Umbilical cord (tissue), 2 donors: ENCODE data around the gene HMMR. TPM values are rescaled to one million over a fixed set of nuclear protein-coding genes. Genes with fewer than 3 reads are reported as not detected.
"Not testable (repeated sequence)": the region's sequence is repeated elsewhere in the genome, so short reads cannot be mapped to it uniquely, and the experiment has no call there.

Experiments
- DNase-seq: peaks from one replicate; pipeline ENCODE4 v3.0.0-alpha.2; 2015; ENCODE audit warnings: low spot score
- total RNA-seq: library from RNA; depleted of rRNA; stranded (reverse); fragments of >200 nt; gene quantifications from one replicate; pipeline ENCODE4 v1.2.3, GENCODE V29; 2014; ENCODE audit warnings: low replicate concordance; ENCODE audit not compliant: insufficient read depth

HMMR gene, protein sequence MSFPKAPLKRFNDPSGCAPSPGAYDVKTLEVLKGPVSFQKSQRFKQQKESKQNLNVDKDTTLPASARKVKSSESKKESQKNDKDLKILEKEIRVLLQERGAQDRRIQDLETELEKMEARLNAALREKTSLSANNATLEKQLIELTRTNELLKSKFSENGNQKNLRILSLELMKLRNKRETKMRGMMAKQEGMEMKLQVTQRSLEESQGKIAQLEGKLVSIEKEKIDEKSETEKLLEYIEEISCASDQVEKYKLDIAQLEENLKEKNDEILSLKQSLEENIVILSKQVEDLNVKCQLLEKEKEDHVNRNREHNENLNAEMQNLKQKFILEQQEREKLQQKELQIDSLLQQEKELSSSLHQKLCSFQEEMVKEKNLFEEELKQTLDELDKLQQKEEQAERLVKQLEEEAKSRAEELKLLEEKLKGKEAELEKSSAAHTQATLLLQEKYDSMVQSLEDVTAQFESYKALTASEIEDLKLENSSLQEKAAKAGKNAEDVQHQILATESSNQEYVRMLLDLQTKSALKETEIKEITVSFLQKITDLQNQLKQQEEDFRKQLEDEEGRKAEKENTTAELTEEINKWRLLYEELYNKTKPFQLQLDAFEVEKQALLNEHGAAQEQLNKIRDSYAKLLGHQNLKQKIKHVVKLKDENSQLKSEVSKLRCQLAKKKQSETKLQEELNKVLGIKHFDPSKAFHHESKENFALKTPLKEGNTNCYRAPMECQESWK
- total RNA-seq: 5.3 TPM

DNA sequence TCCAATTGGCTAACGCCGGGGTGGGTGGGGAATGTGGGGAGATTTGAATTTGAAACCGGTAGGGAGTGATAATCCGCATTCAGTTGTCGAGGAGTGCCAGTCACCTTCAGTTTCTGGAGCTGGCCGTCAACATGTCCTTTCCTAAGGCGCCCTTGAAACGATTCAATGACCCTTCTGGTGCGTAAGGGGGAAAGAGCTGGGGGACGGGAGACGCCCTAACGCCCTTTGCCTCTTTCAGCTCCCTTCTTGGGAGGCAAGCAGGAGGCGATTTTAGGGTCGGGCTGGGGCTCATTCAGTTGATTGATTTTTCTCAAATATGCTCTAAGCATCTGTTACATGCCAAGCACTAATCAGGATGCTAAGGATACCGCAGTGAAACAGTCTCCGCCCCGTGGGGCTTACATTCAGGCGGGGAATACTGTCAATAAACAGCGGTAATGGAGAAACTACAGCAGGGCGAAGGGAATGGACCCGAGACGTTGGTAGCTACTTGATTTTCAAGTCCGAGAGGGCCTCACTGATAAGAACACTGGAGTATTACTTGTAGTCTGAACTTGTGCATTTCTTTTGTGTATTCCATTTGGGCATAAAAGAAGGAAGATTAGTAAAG lies at the start of gene HMMR:
Gene HMMR, plus strand, starts transcription at position 71 of the 610 bp plus-strand sequence. Its CDS starts 61 bp downstream, at position 132.
- peak; percentile 60 for DNase-seq

DNA sequence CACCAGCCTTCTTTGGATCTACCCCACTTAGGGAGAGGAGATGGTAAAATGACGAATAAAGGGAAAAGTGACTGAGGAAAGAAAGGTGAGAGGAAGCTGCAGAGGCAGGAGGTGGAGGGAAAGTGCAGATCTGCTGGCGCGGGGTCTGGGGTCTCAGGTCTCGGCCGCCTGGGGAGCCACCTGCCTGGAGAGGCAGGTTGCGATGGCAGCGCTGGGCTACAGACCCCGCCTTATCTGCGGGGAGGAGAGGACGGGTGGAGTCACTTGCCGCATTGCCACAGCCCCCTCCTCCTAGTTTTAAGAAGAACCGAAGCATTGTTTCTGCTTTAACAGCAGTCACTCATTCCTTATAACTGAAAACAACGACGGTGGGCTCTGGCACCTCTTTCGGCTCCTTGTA lies 44.8 kb upstream of the HMMR start:
- not testable (repeated sequence) for DNase-seq

DNA sequence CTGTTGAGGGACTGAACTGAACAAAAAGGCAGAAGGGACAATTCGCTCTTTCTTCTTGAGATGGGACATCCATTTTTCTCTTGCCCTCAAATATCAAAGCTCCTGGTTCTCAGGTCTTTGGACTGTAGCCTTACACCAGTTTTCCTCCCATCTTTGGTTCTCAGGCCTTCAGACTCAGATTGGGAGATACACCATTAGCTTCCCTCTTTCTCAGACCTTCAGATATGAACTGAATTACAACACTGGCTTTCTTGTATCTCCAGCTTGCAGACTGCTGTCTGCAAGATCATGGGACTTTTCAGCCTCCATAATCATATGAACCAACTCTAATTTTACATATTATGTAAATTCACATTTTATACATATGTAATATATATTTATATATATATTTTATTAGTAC lies 35.6 kb upstream of the HMMR start:
- DNase-seq: no peak

DNA sequence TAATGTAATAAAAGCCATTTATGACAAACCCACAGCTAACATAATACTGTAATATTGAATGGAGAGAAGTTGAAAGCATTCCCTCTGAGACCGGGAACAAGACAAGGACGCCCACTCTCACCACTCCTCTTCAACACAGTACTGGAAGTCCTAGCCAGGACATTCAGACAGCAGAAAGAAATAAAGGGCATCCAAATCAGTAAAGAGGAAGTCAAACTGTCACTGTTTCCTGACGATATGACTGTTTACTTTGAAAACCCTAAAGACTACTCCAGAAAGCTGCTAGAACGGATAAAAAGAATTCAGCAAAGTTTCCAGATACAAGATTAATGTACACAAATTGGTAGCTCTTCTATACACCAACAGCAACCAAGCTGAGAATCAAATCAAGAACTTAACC lies 34.3 kb upstream of the HMMR start:
- not testable (repeated sequence) for DNase-seq

DNA sequence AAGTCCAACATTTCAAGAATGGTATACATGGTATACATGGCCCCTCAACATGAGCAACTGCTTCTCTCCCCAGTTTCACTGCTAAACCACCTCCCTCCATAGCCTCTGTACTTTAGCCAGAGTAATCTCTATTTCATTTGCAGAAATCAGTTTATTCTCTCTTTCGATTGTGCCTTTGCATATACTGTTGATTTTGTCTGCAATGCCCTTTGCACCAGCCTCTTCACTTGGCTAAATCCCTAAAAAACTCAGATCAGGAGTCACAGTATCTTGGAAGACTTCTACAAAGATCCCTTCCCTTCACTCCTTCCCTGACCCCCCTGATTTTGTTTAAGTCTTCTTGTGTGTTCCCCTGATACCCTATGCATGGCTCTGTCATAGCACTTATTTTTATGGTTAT lies 27.9 kb upstream of the HMMR start:
- DNase-seq: no peak

DNA sequence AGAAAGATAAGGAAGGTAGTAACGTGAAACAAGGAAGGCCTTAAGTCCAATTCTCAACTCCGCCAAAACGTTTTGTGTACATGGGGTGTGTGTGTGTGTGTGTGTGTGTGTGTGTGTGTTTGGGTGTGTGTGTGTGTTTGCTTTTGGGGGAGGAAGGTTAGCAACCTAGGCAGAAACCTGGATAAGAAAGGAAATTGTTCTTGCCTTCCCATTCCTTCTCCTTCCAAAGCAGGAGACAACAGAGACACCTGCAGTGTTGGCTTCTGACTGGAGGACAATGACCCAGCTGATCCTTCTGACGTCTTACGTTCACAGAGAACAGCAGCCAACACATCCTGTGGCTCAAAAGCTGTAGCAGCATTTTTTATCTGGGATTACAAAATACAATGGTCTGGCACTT lies 27.2 kb upstream of the HMMR start:
- no peak for DNase-seq

DNA sequence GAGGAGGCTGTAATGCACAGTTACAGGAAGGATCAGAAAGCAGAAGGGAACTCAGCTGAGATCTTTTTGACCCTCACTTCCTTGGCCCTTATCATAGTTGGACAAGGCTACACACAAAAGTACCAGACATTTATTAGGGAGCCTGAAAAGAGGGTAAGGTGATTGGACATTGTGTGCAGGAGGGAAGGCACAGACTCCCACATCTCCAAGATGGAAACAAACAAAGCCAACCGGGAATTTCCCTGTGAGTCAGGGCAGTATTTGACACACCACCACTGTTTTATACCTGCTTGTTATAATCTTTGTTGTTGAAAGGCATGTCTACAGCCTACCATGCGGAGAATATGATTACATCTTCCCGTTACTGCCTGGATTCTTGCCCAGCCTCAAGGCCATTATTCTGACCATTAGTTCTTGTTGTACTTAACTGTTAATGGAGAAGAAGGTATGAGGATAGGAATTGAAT lies 26.0 kb upstream of the HMMR start:
- no peak for DNase-seq

DNA sequence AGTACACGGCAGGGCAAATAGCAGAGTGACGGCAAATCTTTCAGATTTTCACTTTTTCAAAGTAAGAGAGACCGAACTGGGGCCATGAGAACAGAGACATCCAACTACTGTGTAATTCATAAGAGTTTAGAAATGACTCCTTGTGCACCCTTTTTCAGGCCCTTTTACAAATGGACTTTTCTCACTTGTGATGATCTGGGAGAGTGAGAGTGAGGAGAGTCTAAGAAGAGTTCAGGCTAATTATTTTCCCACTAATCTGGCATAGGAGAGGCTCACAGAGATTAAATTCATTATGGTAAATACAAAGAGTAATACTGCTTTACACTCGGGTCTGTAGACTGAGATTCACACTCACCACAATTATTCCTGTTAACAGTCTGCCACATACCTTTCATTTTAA lies 23.9 kb upstream of the HMMR start:
- DNase-seq: no peak

DNA sequence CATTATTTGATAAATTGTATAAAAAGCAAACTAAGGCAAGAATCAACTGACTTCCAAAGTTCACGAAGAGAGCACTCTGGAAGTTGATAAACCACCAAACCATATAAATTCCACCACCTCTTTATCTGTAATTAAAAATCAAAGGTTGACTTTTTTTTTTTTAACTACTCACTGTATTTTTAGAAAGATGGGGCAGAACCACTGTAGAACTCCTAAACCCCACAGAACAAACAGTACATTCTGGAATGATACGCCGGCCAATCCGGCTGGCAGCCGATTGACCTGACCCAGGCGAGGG lies 23.5 kb upstream of the HMMR start:
- peak; percentile 8 for DNase-seq

DNA sequence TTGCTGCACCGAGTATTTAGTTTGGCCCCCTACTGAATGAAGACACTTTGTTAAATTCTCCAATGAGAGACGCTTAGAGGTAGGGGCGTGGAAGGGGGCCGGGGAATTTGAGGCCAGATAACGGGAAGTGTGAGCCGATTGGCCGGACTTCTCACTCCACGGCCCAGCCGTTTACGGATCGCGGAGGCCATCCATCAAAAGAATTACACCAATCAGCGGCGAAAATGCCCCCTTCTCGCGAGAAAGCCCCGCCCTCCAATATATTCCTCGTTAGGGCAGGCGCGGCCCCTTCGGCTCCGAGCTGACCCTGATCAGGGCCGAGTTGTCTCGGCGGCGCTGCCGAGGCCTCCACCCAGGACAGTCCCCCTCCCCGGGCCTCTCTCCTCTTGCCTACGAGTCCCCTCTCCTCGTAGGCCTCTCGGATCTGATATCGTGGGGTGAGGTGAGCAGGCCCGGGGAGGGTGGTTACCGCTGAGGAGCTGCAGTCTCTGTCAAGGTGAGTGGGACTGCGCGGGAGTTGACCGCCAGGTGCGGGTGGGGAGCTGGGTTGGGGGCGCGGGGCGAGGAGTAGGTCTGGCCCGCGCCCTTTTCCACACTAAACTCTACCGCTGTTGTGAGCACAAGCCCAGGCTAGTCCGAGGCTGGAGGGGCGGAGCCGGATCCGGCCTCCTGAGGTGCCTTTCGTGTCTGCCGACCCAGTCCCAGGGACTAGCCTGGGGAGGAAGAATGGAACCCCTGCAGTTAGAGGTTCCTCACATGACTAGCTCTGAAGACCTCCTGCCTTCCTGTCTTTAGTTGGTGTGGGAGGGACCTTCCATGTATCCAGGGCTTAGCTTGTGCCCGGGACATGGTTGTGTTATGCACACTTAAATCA lies 22.9 kb upstream of the HMMR start, which contains the start of gene CCNG1:
Gene CCNG1, plus strand, starts transcription at position 287 of the 874 bp plus-strand sequence. CDS start 1,662 bp downstream, outside the sequence.
- DNase-seq: peak; percentile 99

DNA sequence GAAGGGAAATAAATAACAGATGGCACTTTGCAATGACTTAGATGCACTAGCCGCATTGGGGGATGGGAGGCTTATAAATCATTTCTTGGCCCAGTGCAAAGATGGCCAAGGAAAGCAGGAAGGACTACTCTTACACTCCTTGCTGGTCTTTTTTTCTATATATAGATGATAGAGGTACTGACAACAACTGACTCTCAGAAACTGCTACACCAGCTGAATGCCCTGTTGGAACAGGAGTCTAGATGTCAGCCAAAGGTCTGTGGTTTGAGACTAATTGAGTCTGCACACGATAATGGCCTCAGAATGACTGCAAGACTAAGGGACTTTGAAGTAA lies 21.4 kb upstream of the HMMR start:
- DNase-seq: no peak

DNA sequence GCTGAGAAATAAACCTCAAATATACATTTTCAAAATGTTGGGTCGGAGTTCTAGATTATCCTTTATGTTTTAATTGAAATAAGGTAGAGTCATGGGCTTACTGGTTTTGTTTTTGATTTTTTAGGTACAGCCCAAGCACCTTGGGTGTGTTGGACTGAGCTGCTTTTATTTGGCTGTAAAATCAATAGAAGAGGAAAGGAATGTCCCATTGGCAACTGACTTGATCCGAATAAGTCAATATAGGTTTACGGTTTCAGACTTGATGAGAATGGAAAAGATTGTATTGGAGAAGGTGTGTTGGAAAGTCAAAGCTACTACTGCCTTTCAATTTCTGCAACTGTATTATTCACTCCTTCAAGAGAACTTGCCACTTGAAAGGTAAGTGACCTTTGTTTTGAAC lies 19.5 kb upstream of the HMMR start:
- DNase-seq: no peak

DNA sequence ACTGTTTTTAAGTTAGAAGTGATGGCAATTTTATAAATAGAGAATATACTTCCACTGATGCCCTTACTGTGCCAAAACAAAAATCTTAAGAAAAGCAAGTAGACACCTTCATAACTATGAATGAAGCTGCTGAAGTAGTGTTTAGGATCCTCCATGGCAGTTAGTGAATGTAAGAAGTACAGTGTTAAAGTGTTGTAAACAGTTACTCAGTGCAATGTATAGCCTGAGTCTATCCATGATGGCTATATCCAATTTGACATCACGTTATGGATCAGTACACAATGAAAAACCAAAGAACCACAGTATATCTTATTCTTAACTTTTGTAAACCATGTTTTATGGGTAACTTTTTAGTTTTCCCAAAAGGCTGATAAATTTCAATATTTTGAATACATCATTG lies 15.9 kb upstream of the HMMR start:
- no peak for DNase-seq

DNA sequence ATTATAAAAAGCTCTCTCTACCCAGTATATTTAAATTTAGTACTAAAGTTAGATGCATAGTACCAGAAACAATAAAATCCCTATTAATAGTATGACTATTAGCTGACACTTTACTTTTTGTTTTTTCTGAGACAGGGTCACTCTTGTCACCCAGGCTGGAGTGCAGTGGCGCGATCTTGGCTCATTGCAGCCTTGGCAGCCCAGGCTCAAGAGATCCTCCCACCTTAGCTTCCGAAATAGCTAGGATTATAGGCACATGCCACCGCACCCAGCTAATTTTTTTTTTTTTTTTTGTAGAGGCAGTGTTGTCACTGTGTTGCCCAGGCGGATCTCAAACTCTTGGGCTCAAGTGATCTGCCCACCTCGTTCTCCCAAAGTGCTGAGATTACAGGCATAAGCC lies 15.1 kb upstream of the HMMR start:
- DNase-seq: no peak

DNA sequence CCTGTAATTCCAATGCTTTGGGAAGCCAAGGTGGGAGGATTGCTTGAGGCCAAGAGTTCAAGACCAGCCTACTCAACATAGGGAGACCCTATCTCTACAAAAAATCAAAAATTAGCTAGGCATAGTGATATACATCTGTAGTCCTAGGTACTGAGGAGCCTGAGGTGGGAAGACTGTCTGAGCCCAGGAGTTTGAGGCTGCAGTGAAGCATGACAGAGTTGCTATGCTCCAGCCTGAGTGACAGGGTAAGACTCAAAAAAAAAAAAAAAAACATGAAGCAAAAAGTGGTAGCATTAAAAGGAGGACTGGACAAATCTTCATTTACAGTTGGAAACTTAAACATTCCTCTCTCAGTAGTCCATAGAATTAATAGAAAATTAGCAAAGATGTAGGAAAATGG lies 13.2 kb upstream of the HMMR start:
- DNase-seq: no peak

DNA sequence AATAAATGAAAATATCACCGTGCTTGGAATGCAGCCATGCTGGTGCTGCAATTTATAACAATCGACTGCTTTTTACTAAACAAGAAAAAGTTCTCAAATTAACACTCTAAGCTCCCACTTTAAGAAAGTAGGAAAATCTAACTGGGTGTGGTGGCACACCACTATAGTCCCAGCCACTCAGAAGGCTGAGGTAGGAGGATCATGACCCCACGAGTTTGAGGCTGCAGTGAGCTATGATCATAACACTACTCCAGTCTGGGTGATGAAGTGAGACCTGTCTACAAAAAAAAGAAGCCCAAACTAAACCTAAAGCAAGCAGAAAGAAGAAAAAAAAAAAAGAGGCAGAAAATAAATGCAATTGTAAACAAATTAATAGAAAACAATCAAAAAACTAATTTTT lies 12.6 kb upstream of the HMMR start:
- no peak for DNase-seq

DNA sequence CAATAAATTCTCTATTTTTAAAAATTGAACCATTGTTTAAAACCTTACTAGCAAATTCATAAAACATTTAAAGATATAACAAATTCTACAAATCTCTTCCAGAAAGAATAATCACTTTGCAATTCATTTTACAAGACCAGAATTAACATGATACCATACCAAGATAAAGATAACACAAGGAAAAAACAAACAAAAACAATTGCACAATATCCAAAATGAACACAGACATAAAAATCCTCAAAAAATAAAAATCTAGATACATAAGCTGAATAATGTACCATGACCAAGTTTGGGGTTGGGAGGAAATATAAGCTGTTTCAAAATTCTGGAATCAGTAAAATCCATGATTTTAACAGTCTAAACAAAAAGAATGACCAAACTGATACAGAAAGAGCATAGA lies 11.9 kb upstream of the HMMR start:
- DNase-seq: no peak

DNA sequence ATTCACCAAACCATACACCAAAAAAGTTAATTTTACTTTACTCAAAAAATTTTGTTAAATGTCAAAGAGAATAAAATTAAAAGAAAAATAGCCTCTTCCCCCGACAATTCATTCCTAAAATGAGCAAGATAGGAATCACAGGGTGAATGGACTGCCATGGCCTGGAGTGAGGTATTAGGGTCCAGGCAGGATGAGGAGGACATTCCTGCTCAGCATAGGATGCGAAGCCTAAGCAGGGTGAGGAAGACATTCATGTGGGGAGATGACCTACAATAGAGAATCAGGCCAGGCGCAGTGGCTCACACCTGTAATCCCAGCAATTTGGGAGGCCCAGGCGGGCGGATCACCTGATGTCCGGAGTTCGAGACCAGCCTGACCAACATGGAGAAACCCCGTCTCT lies 8.9 kb upstream of the HMMR start:
- DNase-seq: no peak

DNA sequence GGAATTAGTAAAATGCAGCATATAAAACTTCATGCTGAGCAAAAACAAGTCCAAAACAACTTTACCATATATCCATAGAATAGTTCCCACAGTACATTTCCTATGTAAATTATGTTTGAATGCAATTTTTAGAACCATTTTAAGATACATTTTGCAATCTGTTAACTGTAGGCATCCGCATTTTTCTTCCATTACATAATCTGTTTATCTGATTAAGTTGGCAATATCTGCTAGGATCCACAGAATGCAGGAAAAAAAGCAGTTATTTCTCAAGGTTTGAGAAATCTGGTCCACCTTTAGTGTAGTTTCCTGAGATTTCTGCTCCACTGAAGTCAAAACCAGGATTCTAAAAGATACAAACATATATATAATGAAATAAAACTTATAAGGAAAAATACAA lies 6.7 kb upstream of the HMMR start:
- no peak for DNase-seq

DNA sequence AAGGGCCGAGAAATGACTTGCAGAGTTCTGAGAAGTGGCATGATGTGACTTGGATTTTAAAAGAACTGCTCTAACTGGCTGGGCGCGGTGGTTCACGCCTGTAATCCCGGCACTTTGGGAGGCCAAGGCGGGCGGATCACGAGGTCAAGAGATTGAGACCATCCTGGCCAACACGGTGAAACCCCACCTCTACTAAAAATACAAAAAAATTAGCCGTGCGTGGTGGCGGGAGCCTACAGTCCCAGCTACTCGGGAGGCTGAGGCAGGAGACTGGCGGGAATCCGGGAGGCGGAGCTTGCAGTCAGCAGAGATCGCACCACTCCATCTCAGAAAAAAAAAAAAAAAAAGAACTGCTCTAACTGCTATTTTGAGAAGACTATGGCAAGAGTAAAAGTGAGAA lies 5.0 kb upstream of the HMMR start:
- DNase-seq: not testable (repeated sequence)

DNA sequence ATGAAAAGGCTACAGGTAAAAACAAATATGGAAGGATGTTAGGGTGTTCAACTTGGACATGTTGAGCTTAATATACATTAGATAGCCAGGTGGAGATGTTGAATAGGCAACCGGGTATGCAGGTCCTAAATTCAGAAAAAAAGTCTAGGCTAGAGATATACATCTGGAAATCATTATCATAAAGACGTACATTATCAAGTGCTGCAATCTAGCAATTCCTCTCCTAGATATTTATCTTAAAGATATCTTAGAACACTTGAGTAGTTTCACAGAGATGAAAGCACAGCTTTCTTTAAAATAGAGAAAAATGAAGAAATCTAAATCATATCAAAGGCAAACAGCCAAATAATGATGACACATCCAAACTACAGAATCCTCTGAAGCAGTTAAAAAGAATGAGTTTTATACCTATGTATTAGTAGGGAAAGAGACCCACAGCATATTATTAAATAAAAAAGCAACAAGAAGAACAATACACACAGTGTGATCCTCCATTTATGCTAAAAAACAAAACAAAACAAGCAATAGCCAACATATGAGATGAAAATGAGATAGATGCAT lies 4.3 kb upstream of the HMMR start:
- DNase-seq: no peak
